GM18951 (cell line): ENCODE results near the gene TNFRSF25.

ENCODE experiments used
- POLR2A ChIP-seq: IDR thresholded peaks from 4 replicates; pipeline ENCODE4 v1.6.1; 2011; ENCODE audit warnings: mild to moderate bottlenecking; ENCODE audit not compliant: insufficient read length, insufficient read depth; ENCODE audit errors: extremely low read depth
- in situ Hi-C: fragments of 300-500 bp; cut with MboI; formaldehyde crosslinking; loops from one replicate; pipeline ENCODE4 v1.12.0; 2022; ENCODE audit warnings: low sequenced_read_pairs, mixed read lengths, inconsistent platforms; ENCODE audit not compliant: unreplicated experiment

TNFRSF25 gene

DNA sequence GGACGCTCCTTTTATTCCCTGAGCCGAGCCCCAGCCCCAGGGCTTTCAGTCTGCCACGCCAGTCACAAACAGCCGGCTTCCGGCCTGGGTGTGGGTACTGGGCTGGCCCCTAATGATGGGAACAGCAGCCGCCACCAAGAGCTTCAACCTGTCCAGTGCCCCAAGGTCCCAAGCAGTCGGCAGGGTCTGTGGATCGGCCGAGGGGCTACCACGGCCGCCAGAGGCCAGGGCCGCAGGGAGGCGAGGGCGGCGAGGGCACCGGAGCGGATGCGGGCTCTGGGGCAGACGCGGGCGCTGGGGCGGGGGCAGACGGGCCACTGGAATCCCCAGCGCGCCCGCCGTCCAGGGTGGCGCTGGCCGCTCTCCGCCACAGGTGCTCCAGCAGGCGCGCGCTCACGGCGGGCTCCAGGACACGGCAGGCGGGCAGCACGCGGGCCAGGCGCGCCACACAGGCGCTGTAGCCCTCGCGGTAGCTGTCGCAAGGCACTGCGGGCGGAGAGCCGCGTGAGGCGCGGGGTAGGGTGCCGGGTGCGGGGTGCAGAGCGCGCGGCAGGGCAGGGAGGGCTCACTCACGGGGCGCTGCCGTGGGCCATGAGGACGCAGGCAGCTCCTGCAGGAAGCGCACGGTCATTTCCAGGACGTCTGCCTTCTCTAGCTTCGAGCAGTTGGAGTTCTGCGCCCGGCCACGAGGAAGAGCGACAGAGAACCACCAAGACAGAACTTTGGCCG is 47.1 kb downstream of the TNFRSF25 start:
- in situ Hi-C loops = no loop called here
- TF ChIP-seq POLR2A = no peak

DNA sequence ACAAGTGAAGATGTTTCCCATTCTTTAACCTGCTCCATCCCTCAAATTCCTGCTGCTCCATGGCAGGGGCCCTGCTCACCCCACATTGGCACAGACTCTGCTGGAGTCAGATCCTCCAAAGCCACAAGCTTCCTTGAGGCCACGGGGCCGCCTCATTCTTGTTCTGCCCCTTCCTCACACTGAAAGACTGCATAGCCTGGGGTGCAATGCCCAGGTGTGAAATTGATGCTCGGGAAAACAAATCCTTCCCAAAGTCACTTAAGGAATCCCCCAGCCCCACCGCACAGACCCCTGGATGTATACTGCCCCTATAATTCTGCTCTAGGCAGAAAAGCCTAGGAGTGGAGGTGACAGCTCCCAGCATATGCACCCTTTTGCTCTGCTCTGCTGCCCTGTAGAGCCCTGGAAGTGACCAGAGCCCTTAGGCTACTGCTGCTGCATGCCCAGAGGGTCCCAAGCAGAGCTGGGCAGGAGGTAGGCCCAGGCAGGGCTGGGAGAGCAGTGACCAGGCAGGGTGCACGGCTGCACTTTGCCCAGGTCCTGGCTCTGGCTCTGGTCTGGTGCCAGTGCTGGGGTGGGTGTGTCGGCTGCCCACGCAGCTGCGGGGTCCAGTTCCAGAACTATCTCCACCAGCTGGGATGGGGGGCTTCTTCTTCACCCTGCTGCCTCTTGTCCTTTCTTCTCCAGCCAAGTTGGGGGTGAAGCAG is 47.9 kb downstream of the TNFRSF25 start:
- in situ Hi-C loops = no loop called here

DNA sequence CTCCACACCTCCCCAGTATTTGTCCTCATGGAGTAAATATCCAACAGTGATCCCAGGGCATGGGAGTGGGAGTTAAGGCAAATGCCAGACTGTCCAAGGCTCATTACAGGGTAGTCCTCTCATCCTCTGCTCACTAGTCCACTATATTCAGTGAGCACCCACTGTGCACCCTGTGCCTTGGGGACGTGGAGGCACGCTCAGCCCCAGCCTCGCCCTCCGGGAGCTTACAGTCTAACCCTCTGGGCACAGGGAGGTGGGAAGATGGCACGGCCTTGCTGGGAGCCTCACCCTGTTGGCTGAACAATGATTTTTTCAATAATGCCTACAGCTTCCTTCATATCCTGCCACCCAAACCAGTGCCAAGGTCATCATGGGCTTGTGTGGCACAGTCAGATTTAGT is 49.1 kb downstream of the TNFRSF25 start:
- in situ Hi-C loops = no loop called here

More for the DNA sequence above, 47.9 kb downstream of the TNFRSF25 start:
- no peak for TF ChIP-seq POLR2A

DNA sequence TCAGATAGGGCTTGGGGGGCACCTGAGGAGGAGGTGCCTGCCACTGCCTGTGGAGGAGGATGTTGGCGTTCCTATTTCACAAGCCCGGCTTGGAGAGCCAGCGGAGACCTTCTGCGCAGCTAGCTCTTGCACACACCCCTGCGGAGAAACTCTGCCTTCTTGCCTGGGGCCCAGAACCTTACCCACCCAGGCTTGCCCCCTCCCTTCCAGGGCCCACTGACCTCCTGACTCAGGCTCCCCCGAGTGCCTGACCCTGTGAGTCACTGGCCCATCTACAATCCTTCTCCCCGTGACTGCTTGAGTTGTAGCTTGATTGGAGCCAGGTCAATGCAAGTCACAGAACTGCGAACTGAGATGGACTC is 49.7 kb downstream of the TNFRSF25 start:
- TF ChIP-seq POLR2A = no peak
- in situ Hi-C loops = no loop called here

More for the DNA sequence above, 49.1 kb downstream of the TNFRSF25 start:
- TF ChIP-seq POLR2A = no peak

DNA sequence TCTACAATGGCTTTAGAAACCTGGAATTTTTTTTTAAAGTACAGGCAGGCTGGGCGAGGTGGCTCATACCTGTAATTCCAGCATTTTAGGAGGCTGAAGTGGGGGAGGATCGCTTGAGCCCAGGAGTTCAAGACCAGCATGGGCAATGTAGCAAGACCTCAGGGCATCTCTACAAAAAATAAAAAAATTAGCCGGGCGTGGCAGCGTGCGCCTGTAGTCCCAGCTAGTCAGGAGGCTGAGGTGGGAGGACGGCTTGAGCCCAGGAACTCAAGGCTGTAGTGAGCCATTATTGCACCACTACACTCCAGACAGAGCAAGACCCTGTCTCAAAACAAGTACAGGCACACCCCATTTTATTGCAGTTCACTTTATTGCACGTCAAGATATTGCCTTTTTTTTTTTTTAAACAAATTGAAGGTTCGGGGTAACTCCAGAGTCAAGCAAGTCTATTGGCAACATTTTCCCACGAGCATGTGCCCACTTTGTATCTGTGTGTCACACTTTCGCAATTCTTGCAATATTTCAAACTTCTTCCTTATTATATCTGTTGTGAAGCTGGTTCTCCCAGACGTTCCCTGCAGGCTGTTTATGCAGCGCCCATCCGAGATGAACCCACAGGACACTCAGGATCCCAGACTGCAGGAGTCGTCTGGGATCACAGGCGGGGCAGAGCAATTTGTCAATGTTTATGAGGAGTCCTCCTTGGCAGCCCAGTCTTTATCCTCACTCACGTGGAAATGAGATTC is 50.9 kb downstream of the TNFRSF25 start:
- no peak for TF ChIP-seq POLR2A
- in situ Hi-C loops = loop anchor here (5.0 kb wide), 1 partner anchor 68 kb away; no protein-coding TSS in a partner anchor

DNA sequence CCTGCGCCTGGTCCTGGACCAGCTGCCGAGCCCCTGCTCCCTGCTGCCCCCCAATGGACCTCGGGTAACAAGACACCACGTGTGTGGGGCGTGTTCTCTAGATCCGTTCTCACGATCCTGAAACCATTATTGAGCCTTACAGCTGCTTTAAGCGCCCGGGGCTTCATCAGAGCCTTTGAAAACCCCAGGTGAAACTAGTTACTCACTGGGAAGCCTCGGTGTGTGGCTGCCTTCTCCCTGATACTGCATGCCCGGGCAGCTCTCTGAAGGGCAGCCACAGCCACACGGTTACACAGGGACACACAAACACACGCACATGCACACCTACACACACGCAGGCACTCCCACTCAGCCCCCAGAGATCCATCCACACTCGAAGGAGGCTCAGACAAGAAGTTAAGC is 51.5 kb downstream of the TNFRSF25 start:
- TF ChIP-seq POLR2A = no peak
- in situ Hi-C loops = loop anchor here (5.0 kb wide), 1 partner anchor 67 kb away; no protein-coding TSS in a partner anchor

DNA sequence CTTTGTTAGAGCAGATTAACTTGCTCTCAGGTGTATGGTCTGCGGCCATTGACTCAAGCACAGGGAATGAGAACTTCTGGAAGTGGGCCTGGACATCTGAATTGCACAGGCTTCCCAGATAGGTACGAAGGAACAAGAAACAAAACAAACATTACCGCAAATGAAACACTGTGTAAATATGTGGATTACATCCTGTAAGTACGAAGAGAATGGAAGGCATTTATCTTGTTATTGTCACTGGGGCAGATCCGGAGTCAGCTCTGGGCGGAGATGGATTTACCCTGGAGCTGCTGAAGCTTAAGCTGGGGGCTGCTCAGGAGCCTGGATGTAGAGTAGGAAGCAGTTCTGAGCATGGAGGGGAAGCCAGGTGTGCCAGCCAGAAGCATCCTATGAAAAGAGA is 53.1 kb downstream of the TNFRSF25 start:
- no peak for TF ChIP-seq POLR2A
- in situ Hi-C loops = loop anchor here (5.0 kb wide), 1 partner anchor 66 kb away; no protein-coding TSS in a partner anchor
